T-helper 1 cell treated with Interleukin-12 subunit alpha and Interleukin-12 subunit beta and Interleukin-4 antibody, amounts not matched to agents 30 ng/mL and 1 ng/mL, for 36 hours (primary cell): ENCODE data around the gene PRH1. TPM values are rescaled to one million over a fixed set of nuclear protein-coding genes. Genes with fewer than 3 reads are reported as not detected.

Experiments used
- intact Hi-C: fragments of 100-400 bp; cut with micrococcal nuclease; formaldehyde crosslinking; loops from one replicate; pipeline ENCODE4 v1.15.1; 2024
- total RNA-seq: library from RNA; stranded (reverse); gene quantifications from 2 replicates; pipeline ENCODE4 v1.2.3, GENCODE V29; 2022

PRH1 gene
- total RNA-seq, 1 donor from 2014 or later = 31.8 TPM

DNA sequence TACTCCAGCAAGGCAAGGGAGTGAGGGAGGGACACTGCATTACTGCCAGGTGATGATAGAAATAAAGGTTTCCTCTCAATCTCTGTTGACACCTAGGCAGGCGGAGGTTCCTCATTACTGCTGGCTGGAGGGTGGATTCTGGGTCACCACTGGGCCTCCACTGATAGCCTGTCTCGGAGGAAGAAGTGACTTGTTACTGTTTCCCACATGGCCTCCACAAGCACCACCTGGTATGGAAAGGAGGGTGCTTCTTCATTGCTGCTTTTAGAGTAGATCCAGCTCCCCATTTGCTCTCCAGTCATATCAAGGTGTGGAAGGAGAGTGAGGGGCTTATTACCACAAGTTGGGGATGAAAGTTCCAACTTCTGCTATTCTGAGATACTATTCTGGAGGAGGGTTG lies 41.2 kb downstream of the PRH1 start:
- intact Hi-C loops = no loop called here

DNA sequence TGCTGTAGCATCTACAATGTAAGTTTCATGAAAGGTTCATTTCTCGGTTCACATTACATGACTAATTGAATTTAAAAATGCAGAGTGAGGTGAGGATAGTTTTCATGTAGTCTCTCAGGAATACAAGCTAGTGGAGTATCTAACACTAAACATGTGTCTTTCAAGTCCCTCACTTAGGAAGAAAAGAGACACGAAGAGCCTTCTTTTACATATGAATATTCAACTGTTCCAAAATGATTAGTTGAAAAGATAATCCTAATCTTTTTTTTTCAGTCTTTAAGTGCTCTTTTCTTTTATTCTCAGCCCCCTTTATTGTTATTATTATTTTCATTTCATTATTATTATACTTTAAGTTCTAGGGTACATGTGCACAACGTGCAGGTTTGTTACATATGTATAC lies 45.6 kb downstream of the PRH1 start:
- intact Hi-C loops = no loop called here

Other genes starting within 250 kb of the PRH1 start
- gene STYK1, start 210.2 kb downstream of the PRH1 start, total RNA-seq = 0.96 and 1.5 TPM in 2 replicates
- 89.2 and 92.2 TPM in 2 replicates for gene YBX3, start 160.9 kb downstream of the PRH1 start, total RNA-seq
- not detected in 2 replicates for gene TAS2R7, start 81.6 kb downstream of the PRH1 start, total RNA-seq
- not detected in 2 replicates for gene TAS2R8, start 77.0 kb downstream of the PRH1 start, total RNA-seq
- 0.27 TPM in 1 of 2 replicates, not detected in the other for gene TAS2R9, start 74.1 kb downstream of the PRH1 start, total RNA-seq
- 0.34 and 0.39 TPM in 2 replicates for gene TAS2R10, start 57.9 kb downstream of the PRH1 start, total RNA-seq
- 2.1 and 2.4 TPM in 2 replicates for gene PRR4, start 34.8 kb downstream of the PRH1 start, total RNA-seq
- gene TAS2R13, start 25.3 kb upstream of the PRH1 start, total RNA-seq = 2.0 and 2.8 TPM in 2 replicates
- not detected in 2 replicates for gene PRH2, start 45.0 kb upstream of the PRH1 start, total RNA-seq
- 4.7 and 5.2 TPM in 2 replicates for gene TAS2R14, start 55.0 kb upstream of the PRH1 start, total RNA-seq
- gene TAS2R50, start 102.7 kb upstream of the PRH1 start, total RNA-seq = 1.8 TPM in 2 replicates
- gene TAS2R20, start 114.0 kb upstream of the PRH1 start, total RNA-seq = 1.8 and 2.6 TPM in 2 replicates
- gene TAS2R19, start 138.4 kb upstream of the PRH1 start, total RNA-seq = 3.9 and 4.5 TPM in 2 replicates
- 3.5 and 4.9 TPM in 2 replicates for gene TAS2R31, start 147.2 kb upstream of the PRH1 start, total RNA-seq
- gene TAS2R46, start 178.0 kb upstream of the PRH1 start, total RNA-seq = 1.6 and 3.3 TPM in 2 replicates
- 1.0 and 1.2 TPM in 2 replicates for gene TAS2R43, start 208.1 kb upstream of the PRH1 start, total RNA-seq